Upper lobe of right lung (tissue), 1 donor: ENCODE results near the gene TPO. TPM values are rescaled to one million over a fixed set of nuclear protein-coding genes. Genes with fewer than 3 reads are reported as not detected.

Source experiments
- ATAC-seq: fragments of 200-7000 bp; cut with Tn5 transposase; one replicate; pipeline ENCODE4 v1.9.1; 2020; ENCODE audit warnings: mild to moderate bottlenecking, moderate library complexity
- DNase-seq: peaks from one replicate; pipeline ENCODE4 v3.0.0-alpha.2; 2020
- H3K27ac ChIP-seq: fragments of 200-600 bp; one replicate; pipeline ENCODE4 v1.8.0; 2022
- H3K27me3 ChIP-seq: fragments of 200-600 bp; one replicate; pipeline ENCODE4 v1.8.0; 2022; ENCODE audit warnings: mild to moderate bottlenecking
- H3K36me3 ChIP-seq: fragments of 200-600 bp; one replicate; pipeline ENCODE4 v1.8.0; 2022
- H3K4me1 ChIP-seq: fragments of 200-600 bp; one replicate; pipeline ENCODE4 v1.8.0; 2022
- H3K4me3 ChIP-seq: fragments of 200-600 bp; one replicate; pipeline ENCODE4 v1.8.0; 2022; ENCODE audit warnings: mild to moderate bottlenecking
- H3K9me3 ChIP-seq: fragments of 200-600 bp; one replicate; pipeline ENCODE4 v1.8.0; 2022
- intact Hi-C: fragments of 100-400 bp; cut with DNase I; formaldehyde crosslinking; loops from one replicate; pipeline ENCODE4 v1.11.0; 2022
- total RNA-seq: library from RNA; stranded (reverse); fragmentation: NEBNext Ultra II Directional; extraction: Animal tissue kit (Norgen Biotek cat#: 25700); gene quantifications from one replicate; pipeline ENCODE4 v1.2.1, GENCODE V29; 2021
- TF ChIP-seq, protein P1 (sequence below): fragments of 200-600 bp; IDR thresholded peaks from one replicate; pipeline ENCODE4 v1.8.0; 2022; ENCODE audit warnings: antibody characterized with exemption
- donor health status: DM: no; HTN: yes; CAD: no; lungs with severe emphysema.

The TPO gene
- total RNA-seq, 1 donor from 2014 or later, result not detected

DNA sequence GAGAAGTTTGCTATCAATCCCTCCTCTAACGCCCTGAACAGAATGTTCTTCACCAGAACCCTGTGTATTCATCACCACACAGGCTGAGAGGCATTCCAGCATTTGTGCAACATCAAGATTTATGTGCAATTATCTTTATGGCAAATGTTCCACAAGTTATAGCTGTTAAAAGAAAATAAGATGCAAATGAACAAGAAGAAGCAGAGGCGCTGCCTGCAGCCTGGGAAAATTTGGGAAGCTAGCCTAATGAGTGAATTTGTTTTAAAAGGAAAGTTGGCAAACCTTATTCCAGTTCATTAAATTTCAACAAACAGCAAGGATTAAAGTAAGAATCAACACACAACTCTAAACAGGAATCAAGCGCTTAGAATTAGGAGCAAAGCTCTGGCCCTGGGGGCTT is 5.3 kb downstream of the TPO start:
- no peaks in the 10 kb centered on the region for H3K36me3 ChIP-seq
- peaks cover 4% of the 10 kb centered on the region for H3K27me3 ChIP-seq
- H3K9me3 ChIP-seq, result no peaks in the 10 kb centered on the region
- DNase-seq, result no peak
- ATAC-seq, result no peak
- no peak overlapping the region for H3K27ac ChIP-seq
- TF ChIP-seq, protein P1, sequence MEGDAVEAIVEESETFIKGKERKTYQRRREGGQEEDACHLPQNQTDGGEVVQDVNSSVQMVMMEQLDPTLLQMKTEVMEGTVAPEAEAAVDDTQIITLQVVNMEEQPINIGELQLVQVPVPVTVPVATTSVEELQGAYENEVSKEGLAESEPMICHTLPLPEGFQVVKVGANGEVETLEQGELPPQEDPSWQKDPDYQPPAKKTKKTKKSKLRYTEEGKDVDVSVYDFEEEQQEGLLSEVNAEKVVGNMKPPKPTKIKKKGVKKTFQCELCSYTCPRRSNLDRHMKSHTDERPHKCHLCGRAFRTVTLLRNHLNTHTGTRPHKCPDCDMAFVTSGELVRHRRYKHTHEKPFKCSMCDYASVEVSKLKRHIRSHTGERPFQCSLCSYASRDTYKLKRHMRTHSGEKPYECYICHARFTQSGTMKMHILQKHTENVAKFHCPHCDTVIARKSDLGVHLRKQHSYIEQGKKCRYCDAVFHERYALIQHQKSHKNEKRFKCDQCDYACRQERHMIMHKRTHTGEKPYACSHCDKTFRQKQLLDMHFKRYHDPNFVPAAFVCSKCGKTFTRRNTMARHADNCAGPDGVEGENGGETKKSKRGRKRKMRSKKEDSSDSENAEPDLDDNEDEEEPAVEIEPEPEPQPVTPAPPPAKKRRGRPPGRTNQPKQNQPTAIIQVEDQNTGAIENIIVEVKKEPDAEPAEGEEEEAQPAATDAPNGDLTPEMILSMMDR, result no peak
- H3K4me1 ChIP-seq, result no peaks in the 10 kb centered on the region
- intact Hi-C loops, result no loop called here
- H3K4me3 ChIP-seq, result no peak overlapping the region

DNA sequence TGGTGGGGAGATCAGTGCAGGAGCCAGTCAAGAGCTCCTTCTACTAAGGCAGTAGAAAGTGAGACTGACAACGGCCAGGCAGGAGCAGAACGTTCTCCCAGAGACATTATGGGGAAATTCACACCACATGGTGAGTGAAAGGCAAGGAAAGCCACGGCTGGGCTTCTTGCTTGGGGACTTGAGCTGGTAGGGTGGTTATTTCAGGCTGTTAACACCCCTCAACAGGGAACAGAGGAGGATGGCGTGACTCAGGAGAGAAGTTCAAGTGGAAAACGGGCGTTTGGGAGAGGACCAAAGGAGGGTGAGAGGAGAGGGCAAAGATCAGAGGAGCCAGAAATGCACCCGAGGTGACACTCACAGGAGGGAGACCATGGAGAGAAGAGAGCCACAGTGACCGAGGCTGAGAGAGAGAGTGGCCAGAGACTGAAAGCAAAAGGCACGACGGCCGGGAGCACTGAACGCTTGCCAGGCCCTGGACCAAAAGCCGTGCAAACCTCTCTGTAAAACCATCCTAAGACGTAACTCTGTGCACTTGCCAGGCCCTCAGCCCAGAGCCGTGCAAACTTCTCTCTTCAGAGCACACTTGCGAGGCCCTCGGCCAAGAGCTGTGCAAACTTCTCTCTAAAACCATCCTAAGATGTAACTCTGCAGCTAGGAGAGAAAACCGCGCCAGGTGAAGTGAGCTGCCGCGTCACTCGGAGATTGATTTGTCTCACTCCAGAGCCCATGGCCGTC is 7.7 kb downstream of the TPO start:
- Histone ChIP-seq H3K4me1 (no peaks in the 10 kb centered on the region), H3K9me3 (no peaks in the 10 kb centered on the region), H3K4me3 (no peak overlapping the region), H3K27ac (no peak overlapping the region), H3K27me3 (peaks cover 4% of the 10 kb centered on the region), H3K36me3 (no peaks in the 10 kb centered on the region)
- ATAC-seq (peak; percentile 45), DNase-seq (no peak)
- TF ChIP-seq, protein P1, result no peak
- intact Hi-C loops, result no loop called here

DNA sequence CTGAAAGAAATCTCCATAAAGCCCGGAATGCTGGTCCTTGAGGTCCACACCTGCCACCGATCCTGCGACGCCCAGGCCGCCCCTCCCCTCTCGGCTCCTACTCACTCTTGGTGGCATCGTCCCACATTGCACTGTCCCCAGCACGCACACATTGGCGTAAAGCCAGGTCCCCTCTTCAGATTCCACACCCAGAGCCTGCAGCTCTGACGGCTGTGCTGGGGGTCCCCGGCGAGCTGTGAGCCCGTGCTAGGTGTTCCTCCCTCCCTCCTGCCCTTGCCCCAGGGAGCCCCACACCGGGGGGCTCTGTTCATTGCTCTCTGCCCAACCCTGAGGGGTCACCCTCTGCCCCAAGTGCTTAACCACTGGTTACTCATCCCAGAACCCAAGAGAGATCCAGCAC is 8.5 kb downstream of the TPO start:
- intact Hi-C loops, result no loop called here
- no peak for DNase-seq
- Histone ChIP-seq H3K36me3 (no peaks in the 10 kb centered on the region), H3K27me3 (peaks cover 4% of the 10 kb centered on the region), H3K9me3 (no peaks in the 10 kb centered on the region), H3K4me3 (no peak overlapping the region), H3K27ac (no peak overlapping the region), H3K4me1 (no peaks in the 10 kb centered on the region)
- no peak for ATAC-seq
- TF ChIP-seq, protein P1, result no peak

DNA sequence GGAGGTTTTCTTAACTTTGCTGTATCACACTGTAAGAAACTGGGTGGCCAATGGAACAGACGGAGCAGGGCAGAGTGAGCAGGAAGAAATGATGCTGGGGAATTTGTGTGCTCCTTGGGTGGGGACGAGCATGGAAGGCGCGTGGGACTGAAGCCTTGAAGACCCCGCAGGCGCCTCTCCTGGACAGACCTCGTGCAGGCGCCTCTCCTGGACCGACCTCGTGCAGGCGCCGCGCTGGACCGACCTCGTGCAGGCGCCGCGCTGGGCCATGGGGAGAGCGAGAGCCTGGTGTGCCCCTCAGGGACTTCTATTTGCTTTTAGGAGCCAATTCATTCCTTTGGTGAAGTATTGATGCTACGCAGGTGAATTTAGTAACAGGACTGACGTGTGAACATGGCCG is 8.9 kb downstream of the TPO start:
- Histone ChIP-seq H3K27me3 (peaks cover 4% of the 10 kb centered on the region), H3K36me3 (no peaks in the 10 kb centered on the region), H3K9me3 (no peaks in the 10 kb centered on the region), H3K4me3 (no peak overlapping the region), H3K4me1 (no peaks in the 10 kb centered on the region), H3K27ac (no peak overlapping the region)
- ATAC-seq (peak; percentile 45), DNase-seq (no peak)
- TF ChIP-seq, protein P1, result no peak
- intact Hi-C loops, result no loop called here

DNA sequence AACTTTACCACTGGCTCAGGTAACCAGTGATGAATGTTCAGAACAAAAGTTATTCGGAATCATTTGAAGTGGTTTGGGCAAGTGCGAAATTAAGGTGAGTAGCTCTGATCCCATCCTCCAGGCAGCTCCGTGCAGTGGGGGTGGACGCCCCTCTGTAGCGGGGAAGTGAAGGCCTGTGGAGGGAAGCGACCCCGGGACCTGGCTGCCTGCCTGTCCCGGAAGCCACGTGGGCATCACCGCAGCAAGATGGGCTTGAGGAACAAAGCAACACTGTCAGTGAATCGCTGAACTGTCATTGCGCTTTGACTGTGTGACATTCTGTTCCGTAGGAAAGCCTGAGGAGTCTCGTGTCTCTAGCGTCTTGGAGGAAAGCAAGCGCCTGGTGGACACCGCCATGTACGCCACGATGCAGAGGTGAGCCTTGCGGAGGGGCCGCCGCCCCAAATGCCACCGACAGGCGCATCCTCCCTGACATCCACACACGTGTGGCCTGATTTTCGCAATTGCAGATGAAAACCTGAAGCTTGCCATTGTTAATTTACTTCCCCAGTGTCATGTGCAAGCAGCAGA is 9.5 kb downstream of the TPO start:
- Histone ChIP-seq H3K4me3 (no peak overlapping the region), H3K9me3 (no peaks in the 10 kb centered on the region), H3K27me3 (peaks cover 4% of the 10 kb centered on the region), H3K4me1 (no peaks in the 10 kb centered on the region), H3K27ac (no peak overlapping the region), H3K36me3 (no peaks in the 10 kb centered on the region)
- intact Hi-C loops, result no loop called here
- no peak for ATAC-seq
- TF ChIP-seq, protein P1, result no peak
- no peak for DNase-seq
